SKM-1 (cell line): ENCODE results near the gene MC3R.

Source experiments
- DNase-seq: peaks from one replicate; lab custom pipeline; 2025; ENCODE audit not compliant: unreplicated experiment; lab: John Stamatoyannopoulos, UW

Gene MC3R

DNA sequence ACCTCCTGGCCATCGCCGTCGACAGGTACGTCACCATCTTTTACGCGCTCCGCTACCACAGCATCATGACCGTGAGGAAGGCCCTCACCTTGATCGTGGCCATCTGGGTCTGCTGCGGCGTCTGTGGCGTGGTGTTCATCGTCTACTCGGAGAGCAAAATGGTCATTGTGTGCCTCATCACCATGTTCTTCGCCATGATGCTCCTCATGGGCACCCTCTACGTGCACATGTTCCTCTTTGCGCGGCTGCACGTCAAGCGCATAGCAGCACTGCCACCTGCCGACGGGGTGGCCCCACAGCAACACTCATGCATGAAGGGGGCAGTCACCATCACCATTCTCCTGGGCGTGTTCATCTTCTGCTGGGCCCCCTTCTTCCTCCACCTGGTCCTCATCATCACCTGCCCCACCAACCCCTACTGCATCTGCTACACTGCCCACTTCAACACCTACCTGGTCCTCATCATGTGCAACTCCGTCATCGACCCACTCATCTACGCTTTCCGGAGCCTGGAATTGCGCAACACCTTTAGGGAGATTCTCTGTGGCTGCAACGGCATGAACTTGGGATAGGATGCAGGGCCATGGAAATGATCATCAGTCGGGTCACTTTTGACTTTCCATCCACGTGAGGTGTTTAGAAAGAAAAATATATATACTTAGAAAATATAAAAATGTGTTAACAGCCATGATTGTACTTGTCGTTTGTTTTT lies 868 bp downstream of the MC3R start:
- DNase-seq, result no peak

DNA sequence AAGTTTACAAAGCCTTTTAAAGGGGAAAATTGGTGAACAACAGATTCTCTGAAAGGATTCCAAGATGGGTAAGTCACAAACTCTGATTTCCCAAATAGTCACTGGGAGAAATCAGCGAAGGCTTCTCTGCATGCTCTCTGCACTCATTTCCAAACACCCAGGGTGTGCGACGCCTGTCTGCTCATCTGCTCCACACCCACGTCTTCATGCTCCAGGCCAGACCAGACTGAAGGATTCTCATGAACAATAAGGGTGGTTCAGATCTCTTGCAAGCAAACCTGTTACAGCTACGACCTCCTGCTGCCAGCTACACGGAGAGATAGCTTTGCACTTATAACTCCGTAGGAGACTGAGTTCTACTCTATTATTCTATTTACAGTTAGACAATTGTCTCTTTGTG lies 1.4 kb downstream of the MC3R start:
- no peak for DNase-seq

DNA sequence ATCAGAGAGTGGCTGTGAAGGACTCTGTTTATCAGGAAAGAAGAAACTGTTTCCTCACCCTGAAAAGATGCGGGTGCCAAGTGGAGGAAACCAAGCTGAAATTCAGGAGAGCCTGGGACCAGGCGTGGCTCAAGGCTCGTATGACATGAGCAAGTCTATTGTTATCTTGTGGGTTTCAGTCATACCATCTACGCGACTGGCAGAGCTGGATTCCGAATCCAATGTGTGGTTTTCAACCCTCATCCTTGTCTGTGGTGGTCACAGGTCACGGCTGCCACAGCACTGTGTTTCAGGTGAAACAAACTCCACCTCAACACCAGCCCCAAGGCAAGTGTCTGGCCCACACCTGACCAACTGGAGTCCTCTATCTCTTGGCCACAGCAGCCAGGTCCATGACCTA lies 9.1 kb downstream of the MC3R start:
- no peak for DNase-seq

DNA sequence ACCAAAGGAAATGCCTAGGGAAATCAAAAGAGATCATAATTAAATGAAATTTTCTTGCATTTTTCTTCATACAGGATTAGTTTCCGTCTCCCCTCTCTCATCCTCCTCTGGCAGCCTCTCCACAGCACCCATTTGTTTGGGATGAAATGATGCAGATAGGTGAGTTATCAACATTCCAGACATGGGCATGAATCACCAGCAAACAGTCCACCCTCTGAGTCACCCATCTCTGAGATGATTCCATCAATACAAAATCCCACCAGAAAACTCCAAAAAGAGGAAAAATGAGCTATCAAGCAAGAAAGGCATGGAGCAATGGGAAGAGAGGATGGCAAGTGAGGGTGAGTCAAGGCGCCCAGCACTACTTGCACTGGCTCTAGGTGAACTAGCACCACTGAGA lies 11.4 kb downstream of the MC3R start:
- DNase-seq, result no peak

DNA sequence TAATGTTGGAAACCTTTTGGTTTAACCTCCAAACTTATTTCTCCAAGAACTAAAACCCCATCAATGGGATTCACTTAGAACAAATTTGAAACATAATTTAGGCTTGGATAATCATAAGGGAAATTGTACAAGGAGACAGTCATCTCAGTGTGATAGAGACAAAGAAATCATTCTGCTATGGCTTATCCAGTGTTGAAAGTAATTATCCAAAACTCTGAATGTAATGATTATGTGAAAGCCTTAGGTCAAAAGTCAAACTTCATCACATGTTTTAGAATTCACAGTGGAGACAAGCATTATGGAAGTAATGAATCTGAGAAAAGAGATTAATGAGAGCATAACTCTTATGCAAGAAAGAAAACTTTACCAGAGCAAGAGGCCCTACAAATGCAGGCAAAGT lies 20.0 kb downstream of the MC3R start:
- DNase-seq, result no peak

DNA sequence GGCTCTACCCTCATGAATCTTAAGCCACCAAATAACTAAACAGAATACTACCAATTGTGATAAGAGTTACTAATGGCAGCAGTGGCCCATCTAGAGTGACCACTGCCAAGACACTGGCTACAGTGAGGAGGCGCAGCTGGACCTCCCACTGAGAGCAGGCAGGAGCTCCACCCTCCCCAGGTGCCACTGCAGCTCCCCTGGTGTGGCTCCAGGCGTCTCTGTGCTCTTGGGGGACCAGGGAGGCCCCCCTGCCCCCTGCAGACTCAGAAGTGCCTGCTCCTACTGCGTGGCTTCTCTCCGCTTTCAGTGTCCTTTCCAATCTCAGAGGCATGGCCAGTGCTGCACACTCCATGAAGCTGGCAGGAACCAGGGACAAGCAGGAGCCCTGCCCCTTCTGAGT lies 23.4 kb downstream of the MC3R start:
- no peak for DNase-seq

DNA sequence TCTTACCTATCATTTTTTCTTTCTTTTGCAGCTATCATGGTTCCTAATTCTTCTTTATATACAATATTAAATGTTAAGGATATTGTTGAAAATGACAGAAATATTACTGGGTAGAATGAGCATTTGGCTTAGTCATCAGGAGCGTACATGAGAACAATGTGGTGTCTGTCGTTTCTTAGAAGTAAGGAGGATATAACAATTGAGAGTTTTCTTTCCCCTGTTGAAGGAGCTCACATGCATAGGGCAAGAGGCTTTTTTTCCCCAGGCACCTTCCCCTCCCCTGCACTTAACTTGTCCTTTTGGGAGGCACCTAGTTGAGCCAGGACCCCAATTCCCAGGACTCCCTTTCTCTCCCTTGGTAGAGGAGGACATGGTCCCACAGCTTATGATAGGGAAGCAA lies 25.0 kb downstream of the MC3R start:
- DNase-seq, result no peak

DNA sequence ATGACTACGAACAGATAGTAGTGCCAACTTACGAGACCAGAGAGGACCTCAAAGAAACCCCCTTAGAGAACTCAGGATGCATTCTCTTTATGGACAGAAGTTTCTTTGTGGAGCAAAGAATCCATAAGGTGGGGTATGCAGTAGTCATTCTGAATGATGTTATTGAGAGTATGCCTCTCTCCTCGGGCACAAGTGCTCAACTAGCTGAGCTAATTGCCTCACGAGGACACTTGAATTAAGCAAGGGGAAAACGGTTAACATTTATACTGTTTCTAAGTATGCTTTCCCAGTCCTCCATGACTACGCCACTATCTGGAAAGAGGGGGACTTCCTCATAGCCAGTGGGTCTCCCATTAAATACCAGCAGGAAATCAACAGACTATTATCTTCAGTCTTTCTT lies 25.6 kb downstream of the MC3R start:
- no peak for DNase-seq

DNA sequence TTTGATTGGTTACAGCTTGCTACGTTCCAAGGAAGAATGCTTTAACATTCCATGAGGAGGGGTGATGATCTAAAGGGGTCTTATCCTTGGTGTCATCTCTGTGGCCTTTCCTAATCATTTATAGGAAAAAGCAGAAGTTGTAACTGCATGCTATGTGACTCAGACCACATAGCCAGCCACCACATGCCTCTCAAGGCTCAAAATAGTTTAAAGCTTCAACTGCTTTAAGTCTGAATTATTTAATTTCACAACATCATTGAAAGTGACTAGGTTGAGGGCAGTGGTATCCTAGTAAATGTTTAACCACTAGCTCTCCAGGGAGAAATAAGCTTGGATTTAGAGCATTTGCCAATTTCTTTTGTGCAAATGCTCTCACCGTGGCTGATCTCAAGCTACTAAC lies 29.7 kb downstream of the MC3R start:
- DNase-seq, result no peak

DNA sequence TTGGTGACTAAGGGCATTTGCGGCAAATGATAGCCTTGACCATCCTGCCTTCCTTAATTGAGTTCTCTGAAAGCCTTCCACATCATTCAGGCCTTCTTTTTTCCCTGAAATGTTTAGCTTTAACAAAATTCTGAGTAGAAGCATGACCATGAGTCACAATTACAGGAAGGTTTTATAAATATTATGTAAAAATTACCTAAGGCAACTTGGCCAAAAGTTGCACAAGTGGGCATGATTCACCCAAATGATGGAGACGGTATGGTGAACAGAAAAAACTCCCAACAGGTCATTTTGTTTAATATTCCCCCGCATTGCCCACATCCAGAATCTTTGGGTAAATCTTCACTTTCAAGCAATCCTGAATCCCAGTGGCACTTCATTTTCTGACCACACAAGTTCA lies 37.0 kb downstream of the MC3R start:
- DNase-seq, result no peak

DNA sequence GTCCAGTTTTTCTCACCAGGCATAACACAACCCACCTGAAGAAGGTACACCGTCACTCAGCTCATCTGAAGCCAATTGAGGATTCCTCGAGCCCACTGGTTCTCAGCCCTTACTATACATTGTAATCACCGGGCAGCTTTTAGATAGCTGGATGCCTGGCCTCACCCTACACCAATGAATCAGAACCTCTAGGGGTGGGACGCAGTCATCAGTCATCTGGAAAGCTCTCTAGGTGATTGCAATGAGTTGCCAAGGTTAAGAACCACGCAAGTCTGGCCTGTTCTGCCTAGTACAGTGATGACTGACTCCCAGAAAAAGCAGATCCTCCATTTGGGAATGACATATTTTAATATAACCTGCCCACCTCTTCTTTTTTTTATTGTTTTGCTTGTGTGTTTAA lies 41.1 kb downstream of the MC3R start:
- DNase-seq, result no peak

DNA sequence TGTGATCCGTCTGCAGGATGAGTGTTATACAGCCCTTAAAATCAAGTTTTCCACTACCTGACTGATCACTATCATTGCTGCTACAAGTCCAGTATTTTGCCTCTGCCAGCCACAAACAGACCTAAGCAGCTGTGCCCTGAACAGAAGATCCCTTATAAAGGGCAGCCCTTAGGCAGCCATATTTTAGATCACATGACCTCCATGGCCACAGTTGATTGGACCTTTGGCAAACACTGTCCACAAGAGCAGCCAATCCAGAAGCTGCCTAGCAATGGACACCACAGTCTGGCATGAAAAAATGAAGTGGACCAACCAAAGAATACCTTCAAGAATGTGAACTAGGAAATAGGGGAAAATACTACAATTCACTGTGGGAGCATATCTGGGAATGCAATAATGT lies 50.8 kb downstream of the MC3R start:
- DNase-seq, result no peak
